Vagina (tissue), 2 donors: ENCODE data around the gene TSNAX.

ENCODE experiments used
- CTCF ChIP-seq, 3 experiments: fragments of 450-650 bp in 2 of 3; fragments of 200-600 bp in 1 of 3; sonication (generic) in 1 of 3; IDR thresholded peaks; one replicate each; pipeline ENCODE4 v1.5.1; 2017 to 2019; ENCODE audit warnings: antibody characterized with exemption in 3 of 3, mild to moderate bottlenecking in 2 of 3, moderate library complexity in 2 of 3
- POLR2A ChIP-seq, 2 donors: fragments of 450-650 bp; IDR thresholded peaks; one replicate each; pipeline ENCODE4 v1.6.1; 2017; ENCODE audit warnings: antibody characterized with exemption in 2 of 2, mild to moderate bottlenecking in 2 of 2, moderate library complexity in 2 of 2

GRCh38 chr1:231515748-231516147, 12.7 kb upstream of the TSNAX start:
- TF ChIP-seq CTCF (IDR thresholded peaks at IDR 0.05) (no peak), POLR2A (IDR thresholded peaks at IDR 0.05) (no peak)
